Prostate gland (tissue), 2 donors: ENCODE data around the gene JMJD1C.

Experiments
- CTCF ChIP-seq, 4 experiments: fragments of 200-600 bp in 2 of 4; fragments of 450-650 bp in 2 of 4; sonication (generic) in 2 of 4; IDR thresholded peaks; 1 replicate in 3 of 4; 2 replicates in 1 of 4; pipeline ENCODE4 v1.5.1; 2016 to 2019; ENCODE audit warnings: antibody characterized with exemption in 4 of 4, mild to moderate bottlenecking in 2 of 4, moderate library complexity in 2 of 4
- POLR2A ChIP-seq: fragments of 450-650 bp; IDR thresholded peaks from one replicate; pipeline ENCODE4 v1.6.1; 2016; ENCODE audit warnings: antibody characterized with exemption, mild to moderate bottlenecking

DNA sequence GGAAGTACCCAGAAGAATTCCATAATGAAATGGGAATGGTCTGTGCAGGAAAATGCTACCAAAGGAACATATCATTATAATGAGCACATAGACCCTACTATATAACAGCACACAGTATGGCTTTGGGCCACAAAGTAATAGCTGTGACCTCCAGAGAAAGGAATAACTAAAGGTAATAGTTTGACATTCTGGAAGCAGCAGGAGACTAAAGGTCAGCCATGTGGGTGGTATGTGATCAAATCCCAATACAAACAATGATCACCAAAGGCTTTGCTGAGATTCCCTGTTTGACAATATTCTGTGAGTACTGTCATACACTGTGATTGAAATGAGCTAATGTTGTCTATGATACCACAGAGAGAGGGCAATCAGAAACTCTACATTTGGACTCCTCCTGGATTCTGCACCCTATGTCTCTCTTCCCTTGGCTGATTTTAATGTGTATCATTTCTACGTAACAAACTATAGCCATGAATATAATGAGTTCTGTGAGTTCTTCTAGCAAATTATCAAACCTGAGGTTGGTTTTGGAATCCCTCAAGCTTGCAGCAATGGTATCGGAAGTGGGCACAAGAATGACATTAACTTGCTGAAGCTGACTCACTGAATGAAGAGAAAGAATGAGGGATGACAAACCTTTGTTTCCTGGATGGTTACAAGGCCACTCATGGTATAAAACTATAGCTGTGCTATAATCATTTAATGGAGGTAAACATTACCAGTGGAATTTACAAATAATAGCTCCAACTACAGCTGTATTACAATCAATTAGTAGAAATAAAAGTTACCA, 99.6 kb downstream of the JMJD1C start:
- no peak for TF ChIP-seq CTCF (IDR thresholded peaks at IDR 0.05)
- TF ChIP-seq POLR2A, result no peak
